Endothelial cell (in vitro differentiated cells): Measurements from ENCODE around the gene TCAP. TPM values are rescaled to one million over a fixed set of nuclear protein-coding genes. Genes with fewer than 3 reads are reported as not detected.

Source experiments
- DNase-seq: peaks from one replicate; pipeline ENCODE4 v3.0.0; 2021; ENCODE audit warnings: low spot score
- H3K27ac Mint-ChIP-seq: one replicate; pipeline ENCODE4 v1.8.0; 2021; ENCODE audit warnings: mixed read lengths, inconsistent platforms; ENCODE audit not compliant: unreplicated experiment
- H3K27me3 Mint-ChIP-seq: one replicate; pipeline ENCODE4 v1.8.0; 2021; ENCODE audit warnings: mild to moderate bottlenecking, moderate library complexity, mixed read lengths, inconsistent platforms; ENCODE audit not compliant: unreplicated experiment
- H3K36me3 Mint-ChIP-seq: one replicate; pipeline ENCODE4 v1.8.0; 2021; ENCODE audit warnings: mild to moderate bottlenecking, low read depth, mixed read lengths, inconsistent platforms; ENCODE audit not compliant: unreplicated experiment
- H3K4me1 Mint-ChIP-seq: one replicate; pipeline ENCODE4 v1.8.0; 2021; ENCODE audit warnings: mild to moderate bottlenecking, mixed read lengths, inconsistent platforms; ENCODE audit not compliant: unreplicated experiment
- H3K4me3 Mint-ChIP-seq: one replicate; pipeline ENCODE4 v1.8.0; 2021; ENCODE audit warnings: mild to moderate bottlenecking, mixed read lengths, inconsistent platforms; ENCODE audit not compliant: unreplicated experiment
- H3K9me3 Mint-ChIP-seq: one replicate; pipeline ENCODE4 v1.8.0; 2021; ENCODE audit warnings: mixed read lengths, inconsistent platforms; ENCODE audit not compliant: unreplicated experiment
- total RNA-seq: library from RNA; stranded (reverse); fragmentation: NEBNext Ultra II Directional; extraction: Animal tissue kit (Norgen Biotek cat#: 25700); gene quantifications from one replicate; pipeline ENCODE4 v1.2.1, GENCODE V29; 2021; ENCODE audit not compliant: unreplicated experiment
- TF ChIP-seq, protein P1 (sequence below): fragments of 200-600 bp; sonication (generic); IDR thresholded peaks from one replicate; pipeline ENCODE4 v1.5.0; 2021; ENCODE audit warnings: antibody characterized with exemption; ENCODE audit not compliant: unreplicated experiment

The TCAP gene
- total RNA-seq, 1 donor from 2014 or later = 1.2 TPM

DNA sequence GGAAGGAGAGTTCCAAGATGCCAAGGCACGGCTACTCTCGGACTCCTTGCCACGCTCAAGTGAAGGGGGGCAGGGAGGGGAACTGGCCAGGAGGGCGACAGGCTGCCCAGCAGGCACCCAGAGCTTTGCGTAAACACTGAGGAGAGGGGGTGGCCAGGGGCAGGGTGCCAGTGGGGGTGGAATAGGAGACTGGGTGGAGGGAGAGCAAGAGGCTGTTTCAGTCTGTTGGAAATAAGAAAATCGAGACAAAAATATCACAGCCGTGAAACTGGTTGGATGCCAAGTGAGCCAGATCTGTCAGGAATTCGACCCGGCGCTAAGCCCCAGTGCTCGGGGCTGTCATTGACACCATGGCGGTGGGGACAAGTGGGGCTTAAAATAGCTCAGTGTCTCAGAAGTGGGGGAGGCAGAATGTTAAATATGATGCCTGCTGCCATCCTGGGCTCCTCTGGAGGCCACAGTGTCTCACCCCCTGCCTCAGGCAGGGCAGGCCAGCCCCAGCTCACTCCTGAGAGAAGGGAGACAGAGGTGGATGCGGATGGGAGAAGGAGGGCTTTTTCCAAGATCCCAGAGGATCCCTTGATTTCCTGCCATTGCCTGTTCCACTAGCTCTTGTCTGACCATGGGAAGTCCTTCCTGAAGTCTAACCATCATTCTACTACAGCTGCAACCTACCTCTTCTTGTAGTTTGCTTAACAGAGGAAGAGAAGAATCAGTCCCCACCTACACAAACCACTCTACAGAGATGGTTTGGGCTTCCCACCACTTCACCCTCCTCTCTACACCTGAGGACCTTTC lies 12.6 kb downstream of the TCAP start:
- peaks cover 8% of the 10 kb centered on the region for H3K27me3 Mint-ChIP-seq
- H3K27ac Mint-ChIP-seq = no peak overlapping the region
- H3K36me3 Mint-ChIP-seq = no peaks in the 10 kb centered on the region
- TF ChIP-seq, protein P1, sequence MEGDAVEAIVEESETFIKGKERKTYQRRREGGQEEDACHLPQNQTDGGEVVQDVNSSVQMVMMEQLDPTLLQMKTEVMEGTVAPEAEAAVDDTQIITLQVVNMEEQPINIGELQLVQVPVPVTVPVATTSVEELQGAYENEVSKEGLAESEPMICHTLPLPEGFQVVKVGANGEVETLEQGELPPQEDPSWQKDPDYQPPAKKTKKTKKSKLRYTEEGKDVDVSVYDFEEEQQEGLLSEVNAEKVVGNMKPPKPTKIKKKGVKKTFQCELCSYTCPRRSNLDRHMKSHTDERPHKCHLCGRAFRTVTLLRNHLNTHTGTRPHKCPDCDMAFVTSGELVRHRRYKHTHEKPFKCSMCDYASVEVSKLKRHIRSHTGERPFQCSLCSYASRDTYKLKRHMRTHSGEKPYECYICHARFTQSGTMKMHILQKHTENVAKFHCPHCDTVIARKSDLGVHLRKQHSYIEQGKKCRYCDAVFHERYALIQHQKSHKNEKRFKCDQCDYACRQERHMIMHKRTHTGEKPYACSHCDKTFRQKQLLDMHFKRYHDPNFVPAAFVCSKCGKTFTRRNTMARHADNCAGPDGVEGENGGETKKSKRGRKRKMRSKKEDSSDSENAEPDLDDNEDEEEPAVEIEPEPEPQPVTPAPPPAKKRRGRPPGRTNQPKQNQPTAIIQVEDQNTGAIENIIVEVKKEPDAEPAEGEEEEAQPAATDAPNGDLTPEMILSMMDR = no peak
- peaks cover 12% of the 10 kb centered on the region for H3K4me1 Mint-ChIP-seq
- no peaks in the 10 kb centered on the region for H3K9me3 Mint-ChIP-seq
- no peak for DNase-seq
- no peak overlapping the region for H3K4me3 Mint-ChIP-seq

DNA sequence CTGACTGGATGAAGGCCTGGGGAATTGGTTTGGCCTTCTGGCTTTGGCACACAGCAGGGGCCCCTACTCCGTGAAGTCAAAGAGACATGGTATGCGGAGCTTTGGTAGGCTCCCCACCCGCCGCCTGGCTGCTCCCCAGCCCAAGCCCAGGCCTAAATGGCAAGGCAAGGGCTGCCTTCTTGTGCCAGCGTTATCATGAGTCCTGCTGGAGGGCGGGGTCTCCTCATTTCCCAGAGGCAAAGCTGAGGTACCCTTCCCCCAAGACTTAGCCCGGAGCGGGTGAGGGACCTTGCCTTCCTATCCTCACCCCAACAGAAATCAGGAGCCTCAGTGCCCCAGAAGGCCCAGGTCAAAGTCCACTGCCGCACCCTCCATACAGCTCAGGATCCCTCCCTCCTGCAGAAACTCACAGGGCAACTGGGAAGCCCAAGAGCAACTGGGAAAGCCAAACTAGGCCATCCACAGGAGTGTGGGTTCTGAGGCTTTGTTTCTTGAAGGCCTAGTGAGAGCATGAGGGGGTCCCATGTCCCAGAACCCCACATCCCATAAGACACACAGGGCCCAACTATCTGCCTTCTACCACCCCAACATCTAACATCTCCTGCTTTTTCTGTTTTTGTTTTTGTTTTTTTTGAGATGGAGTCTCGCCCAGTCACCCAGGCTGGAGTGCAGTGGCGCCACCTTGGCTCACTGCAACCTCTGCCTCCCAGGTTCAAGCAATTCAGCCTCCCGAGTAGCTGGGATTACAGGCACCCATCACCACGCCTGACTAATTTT lies 13.4 kb downstream of the TCAP start:
- DNase-seq = no peak
- Mint-ChIP-seq H3K4me1 (peaks cover 12% of the 10 kb centered on the region), H3K9me3 (no peaks in the 10 kb centered on the region), H3K36me3 (no peaks in the 10 kb centered on the region), H3K27me3 (peaks cover 5% of the 10 kb centered on the region), H3K27ac (no peak overlapping the region), H3K4me3 (no peak overlapping the region)
- TF ChIP-seq, protein P1 = no peak

DNA sequence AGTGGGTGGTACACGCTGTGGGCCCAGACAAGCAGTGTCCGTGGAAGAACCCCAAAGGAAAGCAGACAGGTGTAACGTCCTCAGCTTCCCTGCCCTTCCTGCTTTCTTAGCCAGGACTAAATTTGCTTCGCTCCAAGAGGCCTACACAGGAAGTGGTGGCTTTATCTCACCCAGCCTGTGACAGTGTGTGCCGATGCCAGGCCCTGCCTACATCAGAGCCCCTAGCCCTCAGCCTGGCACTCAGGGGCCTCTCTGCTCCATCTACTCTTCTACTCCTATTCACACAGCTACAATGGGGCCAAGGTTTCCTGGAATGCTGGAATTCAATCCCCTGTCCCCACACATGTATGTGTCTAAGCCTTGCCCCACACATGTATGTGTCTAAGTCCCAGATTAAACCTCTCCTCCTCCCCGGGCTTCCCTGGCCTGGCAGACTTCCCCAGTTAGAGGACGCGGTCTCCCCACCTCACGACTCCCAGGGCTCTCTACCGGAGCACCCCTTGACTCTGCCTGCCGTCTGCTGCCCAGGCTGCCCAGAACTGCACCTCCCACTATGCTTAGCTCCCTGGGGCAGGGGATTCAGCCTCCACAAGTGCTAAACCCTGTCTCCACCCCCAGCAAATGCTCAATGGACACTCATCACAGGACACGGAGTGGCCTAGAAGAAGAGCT lies 14.5 kb downstream of the TCAP start:
- H3K9me3 Mint-ChIP-seq = no peaks in the 10 kb centered on the region
- peaks cover 5% of the 10 kb centered on the region for H3K36me3 Mint-ChIP-seq
- H3K4me3 Mint-ChIP-seq = peak overlapping the region; percentile 70
- H3K27ac Mint-ChIP-seq = no peak overlapping the region
- H3K4me1 Mint-ChIP-seq = peaks cover 12% of the 10 kb centered on the region
- DNase-seq = no peak
- TF ChIP-seq, protein P1 = no peak
- H3K27me3 Mint-ChIP-seq = peaks cover 5% of the 10 kb centered on the region

DNA sequence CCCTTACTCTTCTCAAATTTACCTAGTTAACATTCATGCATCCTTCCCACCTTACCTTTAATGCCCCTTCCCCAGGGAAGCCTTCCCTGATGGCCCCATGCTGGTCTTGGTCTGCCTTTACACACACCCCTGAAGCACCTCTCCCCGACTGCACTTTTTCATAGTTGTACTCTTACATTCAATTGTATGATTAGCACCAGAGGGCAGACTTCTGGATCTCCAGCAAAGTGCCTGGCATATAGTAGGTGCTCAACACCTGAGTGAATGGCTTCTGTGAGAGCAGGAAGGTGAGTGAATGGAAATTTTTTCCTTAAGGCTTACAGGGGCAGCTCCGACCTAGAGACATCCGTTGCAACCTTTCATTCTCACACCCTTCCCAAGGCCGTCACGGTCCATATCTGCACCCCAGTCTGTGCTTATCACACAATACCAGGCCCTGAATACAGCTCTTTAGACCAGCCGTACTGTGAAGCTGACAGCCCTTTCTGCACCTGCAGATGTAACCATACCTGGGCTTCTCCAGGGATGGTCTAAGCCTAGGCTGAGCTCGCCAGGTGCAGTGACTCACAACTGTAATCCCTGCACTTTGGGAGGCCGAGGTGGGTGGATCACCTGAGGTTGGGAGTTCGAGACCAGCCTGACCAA lies 18.3 kb downstream of the TCAP start:
- Mint-ChIP-seq H3K27ac (peak overlapping the region; percentile 54), H3K9me3 (no peaks in the 10 kb centered on the region), H3K27me3 (no peaks in the 10 kb centered on the region), H3K4me3 (no peak overlapping the region), H3K4me1 (peaks cover 17% of the 10 kb centered on the region), H3K36me3 (peaks cover 10% of the 10 kb centered on the region)
- TF ChIP-seq, protein P1 = no peak
- no peak for DNase-seq
